IPS-11a (cell line): ENCODE measurements around the gene GPR137B.

Experiments used
- H3K4me3 ChIP-seq: one replicate; pipeline ENCODE4 v1.5.1; 2013; ENCODE audit warnings: low read depth, low read length, control low read depth

The GPR137B gene

GRCh38 chr1:236253119-236253518, 110.8 kb downstream of the GPR137B start:
- H3K4me3 ChIP-seq: no peak overlapping the region

GRCh38 chr1:236253918-236254637, 111.7 kb downstream of the GPR137B start:
- no peak overlapping the region for H3K4me3 ChIP-seq

- no peak overlapping the region for H3K4me3 ChIP-seq
Measured at GRCh38 chr1:236257216-236257615, 114.9 kb downstream of the GPR137B start.

DNA sequence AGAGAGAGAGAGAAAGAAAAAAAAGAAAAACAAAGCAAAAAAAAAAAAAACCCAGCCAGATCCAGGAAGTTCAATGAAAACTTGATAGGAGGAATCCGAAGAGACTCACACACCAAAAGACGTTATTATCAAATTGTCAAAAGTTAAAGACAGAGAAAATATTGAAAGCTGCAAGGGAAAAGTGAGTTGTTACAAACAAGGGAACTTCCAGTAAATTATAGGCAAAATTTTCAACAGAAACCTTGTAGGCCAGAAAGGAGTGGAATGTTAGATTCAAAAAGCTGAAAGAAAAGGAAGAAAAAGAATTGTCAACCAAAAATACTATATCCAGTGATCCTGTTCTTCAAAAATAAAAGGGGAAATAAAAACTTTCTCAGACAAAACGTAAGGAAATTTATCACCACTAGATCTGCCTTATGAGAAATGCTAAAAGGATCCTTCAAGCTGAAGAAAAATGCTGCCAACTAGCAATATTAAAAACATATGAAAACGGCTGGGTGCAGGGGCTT, 115.8 kb downstream of the GPR137B start:
- H3K4me3 ChIP-seq: no peak overlapping the region
